Panc1 (cell line): ENCODE data around the gene CIAO2B. TPM values are rescaled to one million over a fixed set of nuclear protein-coding genes. Genes with fewer than 3 reads are reported as not detected.

Experiments used
- ATAC-seq: fragments of 200-7000 bp; cut with Tn5 transposase; 2 replicates; pipeline ENCODE4 v1.9.1; 2020; ENCODE audit warnings: mild to moderate bottlenecking, moderate library complexity
- BruUV-seq: library from RNA; stranded (reverse); fragments of 400-500 nt; replicated peaks from 2 replicates; lab custom pipeline; 2021; lab: Mats Ljungman, UMichigan
- CTCF ChIA-PET: fragments of 300-600 bp; sonication (Branson Sonifier 250); formaldehyde crosslinking; loops from one replicate; lab custom pipeline; 2022; ENCODE audit warnings: antibody characterized with exemption; lab: Charles Lee
- POLR2A ChIA-PET: fragments of 300-600 bp; sonication (Branson Sonifier 250); formaldehyde crosslinking; loops from one replicate; lab custom pipeline; 2022; ENCODE audit warnings: antibody characterized with exemption; lab: Charles Lee
- DNase-seq: peaks from one replicate; pipeline ENCODE4 v3.0.0-alpha.2; 2010; ENCODE audit warnings: low read depth, low spot score
- H3K27ac ChIP-seq: 2 replicates; pipeline ENCODE4 v1.5.1; 2011; ENCODE audit warnings: mild to moderate bottlenecking, low read length, inconsistent platforms
- H3K27me3 ChIP-seq: fragments of 200-500 bp; sonication (Bioruptor generic); 2 replicates; pipeline ENCODE4 v1.6.0; 2014; ENCODE audit warnings: low read length, inconsistent platforms; ENCODE audit not compliant: control insufficient read depth, insufficient read depth
- H3K36me3 ChIP-seq: fragments of 200-500 bp; sonication (Bioruptor generic); 2 replicates; pipeline ENCODE4 v1.5.1; 2014; ENCODE audit warnings: inconsistent platforms, mild to moderate bottlenecking, low read length, moderate library complexity; ENCODE audit not compliant: control insufficient read depth, insufficient read depth
- H3K4me1 ChIP-seq: 2 replicates; pipeline ENCODE4 v1.5.1; 2011; ENCODE audit warnings: inconsistent platforms, mild to moderate bottlenecking, low read length, moderate library complexity; ENCODE audit not compliant: control insufficient read depth, insufficient read depth
- H3K4me3 ChIP-seq, 2 experiments: 2 replicates each; pipeline ENCODE4 v1.5.1; 2011 to 2012; ENCODE audit warnings: low read depth in 2 of 2, low read length in 2 of 2, mild to moderate bottlenecking in 2 of 2, inconsistent platforms in 1 of 2, moderate library complexity in 1 of 2
- H3K9me3 ChIP-seq: fragments of 200-500 bp; sonication (Bioruptor generic); 2 replicates; pipeline ENCODE4 v1.5.1; 2014; ENCODE audit warnings: low read depth, mild to moderate bottlenecking, inconsistent platforms, low read length, moderate library complexity; ENCODE audit not compliant: control insufficient read depth, insufficient read depth
- POLR2AphosphoS5 ChIP-seq: IDR thresholded peaks from 2 replicates; pipeline ENCODE4 v1.6.1; 2012; ENCODE audit warnings: mild to moderate bottlenecking, low read depth, low read length, moderate library complexity
- REST ChIP-seq, 2 experiments: IDR thresholded peaks; 2 replicates each; pipeline ENCODE4 v1.6.1; 2011 to 2012; ENCODE audit warnings: low read depth in 2 of 2, control low read depth in 1 of 2, low read length in 1 of 2, mild to moderate bottlenecking in 1 of 2, moderate library complexity in 1 of 2; ENCODE audit not compliant: insufficient read depth in 1 of 2
- SIN3A ChIP-seq: IDR thresholded peaks from 2 replicates; pipeline ENCODE4 v1.6.1; 2012; ENCODE audit warnings: low read depth, mild to moderate bottlenecking, low read length, moderate library complexity, borderline replicate concordance; ENCODE audit not compliant: insufficient read depth
- TCF7L2 ChIP-seq: IDR thresholded peaks from 2 replicates; pipeline ENCODE4 v1.6.1; 2011; ENCODE audit warnings: mild to moderate bottlenecking, low read depth, low read length, inconsistent platforms
- in situ Hi-C: cut with HindIII; loops from 2 replicates; pipeline ENCODE4 v1.10.0; 2016; ENCODE audit warnings: low sequenced_read_pairs, low pct_unique_long_range_greater_than_20kb
- intact Hi-C: fragments of 100-400 bp; cut with micrococcal nuclease; formaldehyde crosslinking; loops from one replicate; pipeline ENCODE4 v1.10.0; 2022; ENCODE audit not compliant: unreplicated experiment
- total RNA-seq: library from RNA; stranded (reverse); gene quantifications from one replicate; pipeline ENCODE4 v1.2.1, GENCODE V29; 2021; ENCODE audit not compliant: unreplicated experiment
- TF ChIP-seq, protein P1 (sequence below): fragments of 450-650 bp; IDR thresholded peaks from 2 replicates; pipeline ENCODE4 v1.5.1; 2017; ENCODE audit warnings: mild to moderate bottlenecking

The CIAO2B gene
- total RNA-seq, 1 experiment from 2014 or later: 96.6 TPM

- intact Hi-C loops: no loop called here
- TF ChIP-seq POLR2AphosphoS5: no peak
- no peak for TF ChIP-seq SIN3A
- no peak for TF ChIP-seq REST (IDR thresholded peaks at IDR 0.05; ENCODE audit: insufficient read depth in 1 of 2, low read depth in 2 of 2, low read length in 1 of 2)
- TF ChIP-seq TCF7L2: no peak
- TF ChIP-seq, protein P1, sequence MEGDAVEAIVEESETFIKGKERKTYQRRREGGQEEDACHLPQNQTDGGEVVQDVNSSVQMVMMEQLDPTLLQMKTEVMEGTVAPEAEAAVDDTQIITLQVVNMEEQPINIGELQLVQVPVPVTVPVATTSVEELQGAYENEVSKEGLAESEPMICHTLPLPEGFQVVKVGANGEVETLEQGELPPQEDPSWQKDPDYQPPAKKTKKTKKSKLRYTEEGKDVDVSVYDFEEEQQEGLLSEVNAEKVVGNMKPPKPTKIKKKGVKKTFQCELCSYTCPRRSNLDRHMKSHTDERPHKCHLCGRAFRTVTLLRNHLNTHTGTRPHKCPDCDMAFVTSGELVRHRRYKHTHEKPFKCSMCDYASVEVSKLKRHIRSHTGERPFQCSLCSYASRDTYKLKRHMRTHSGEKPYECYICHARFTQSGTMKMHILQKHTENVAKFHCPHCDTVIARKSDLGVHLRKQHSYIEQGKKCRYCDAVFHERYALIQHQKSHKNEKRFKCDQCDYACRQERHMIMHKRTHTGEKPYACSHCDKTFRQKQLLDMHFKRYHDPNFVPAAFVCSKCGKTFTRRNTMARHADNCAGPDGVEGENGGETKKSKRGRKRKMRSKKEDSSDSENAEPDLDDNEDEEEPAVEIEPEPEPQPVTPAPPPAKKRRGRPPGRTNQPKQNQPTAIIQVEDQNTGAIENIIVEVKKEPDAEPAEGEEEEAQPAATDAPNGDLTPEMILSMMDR: no peak
- ATAC-seq (no peak), DNase-seq (no peak)
- H3K4me3 ChIP-seq: no peak overlapping the region
- no peaks in the 10 kb centered on the region for H3K27me3 ChIP-seq
- in situ Hi-C loops: no loop called here
- no TSS peak for BruUV-seq
- ChIA-PET POLR2A (no interaction called here), CTCF (no interaction called here)
- no peaks in the 10 kb centered on the region for H3K4me1 ChIP-seq
- H3K9me3 ChIP-seq: no peaks in the 10 kb centered on the region
- no peak overlapping the region for H3K27ac ChIP-seq
- no peaks in the 10 kb centered on the region for H3K36me3 ChIP-seq
These were observed 26.1 kb upstream of the CIAO2B start for GRCh38 chr16:66960270-66960669.

DNA sequence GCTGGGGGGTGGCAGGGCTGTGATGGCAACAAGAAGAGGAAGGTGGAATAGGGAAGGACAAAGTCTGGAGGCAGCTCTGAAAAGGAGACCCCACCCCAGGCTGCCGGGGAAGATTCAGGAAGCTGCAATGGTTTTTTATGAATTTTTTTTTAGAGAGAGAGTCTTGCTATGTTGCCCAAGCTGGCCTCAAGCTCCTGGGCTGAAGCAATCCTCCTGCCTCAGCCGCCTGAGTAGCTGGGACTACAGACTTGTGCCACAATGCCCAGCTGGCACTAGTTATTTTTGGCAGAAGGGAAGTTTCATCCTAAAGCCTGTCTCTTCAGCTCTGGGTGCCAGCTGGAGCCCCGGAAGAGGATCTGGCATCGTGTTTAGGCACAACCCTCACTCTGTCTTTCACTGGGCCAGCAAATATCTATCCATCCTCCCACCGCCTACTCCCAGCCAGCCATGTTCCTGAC is 25.5 kb upstream of the CIAO2B start:
- Histone ChIP-seq H3K4me3 (no peak overlapping the region), H3K27ac (no peak overlapping the region), H3K9me3 (no peaks in the 10 kb centered on the region), H3K27me3 (no peaks in the 10 kb centered on the region), H3K36me3 (no peaks in the 10 kb centered on the region), H3K4me1 (no peaks in the 10 kb centered on the region)
- no peak for DNase-seq
- TF ChIP-seq REST (IDR thresholded peaks at IDR 0.05; ENCODE audit: insufficient read depth in 1 of 2, low read depth in 2 of 2, low read length in 1 of 2) (no peak), POLR2AphosphoS5 (no peak)
- TF ChIP-seq, protein P1: no peak
- in situ Hi-C loops (no loop called here), intact Hi-C loops (loop anchor here (10.0 kb wide), 1 partner anchor 225 kb away; the partner anchor contains the start of gene MATCAP1)
- no peak for ATAC-seq
- no TSS peak for BruUV-seq
- CTCF ChIA-PET: no interaction called here
- POLR2A ChIA-PET: interaction anchor here (0.6 kb wide), 1 partner anchor 187 kb away, joined by 4 read pairs; no protein-coding TSS in a partner anchor
